Upper lobe of left lung (tissue), 4 donors: ENCODE results near the gene ABCA13.

Source experiments
- CTCF ChIP-seq, 6 experiments: fragments of 450-650 bp in 4 of 6; fragments of 200-600 bp in 2 of 6; sonication (generic) in 2 of 6; IDR thresholded peaks; one replicate each; pipeline ENCODE4 v1.5.1; 2016 to 2019; ENCODE audit warnings: antibody characterized with exemption in 6 of 6
- POLR2AphosphoS5 ChIP-seq, 2 donors: sonication (generic); formaldehyde crosslinking; IDR thresholded peaks; one replicate each; pipeline ENCODE4 v1.5.1; 2017; ENCODE audit warnings: antibody characterized with exemption in 2 of 2

- TF ChIP-seq CTCF (IDR thresholded peaks at IDR 0.05) (no peak), POLR2AphosphoS5 (IDR thresholded peaks at IDR 0.05) (no peak)
These were observed 124.2 kb downstream of the ABCA13 start for GRCh38 chr7:48295296-48295971.
